A549 (cell line): ENCODE data around the gene PTBP2.

Source experiments
- EP300 ChIP-seq, 2 experiments: fragments of >200 bp; sonication (Bioruptor Twin); formaldehyde crosslinking; IDR thresholded peaks; 2 replicates in 1 of 2; 3 replicates in 1 of 2; pipeline ENCODE4 v1.6.1; 2016 to 2017
- FOSB ChIP-seq: fragments of 250-450 bp; sonication (Bioruptor Pico); IDR thresholded peaks from 2 replicates; pipeline ENCODE4 v1.5.0; 2020; ENCODE audit warnings: mild to moderate bottlenecking, moderate library complexity
- FOSL2 ChIP-seq, 2 experiments: fragments of 450-650 bp in 1 of 2; fragments of >200 bp in 1 of 2; sonication (Bioruptor Twin) in 1 of 2; formaldehyde crosslinking; IDR thresholded peaks; 2 replicates each; pipeline versions ENCODE4 v1.5.0 to v1.6.1; 2016 to 2020; ENCODE audit warnings: mild to moderate bottlenecking in 1 of 2, moderate library complexity in 1 of 2
- HOXB13 ChIP-seq: fragments of 250-450 bp; sonication (Bioruptor Pico); IDR thresholded peaks from 2 replicates; pipeline ENCODE4 v1.5.0; 2020; ENCODE audit warnings: low read depth, mild to moderate bottlenecking, moderate library complexity
- NFE2L2 ChIP-seq: fragments of 150-350 bp; conservative IDR thresholded peaks from 2 replicates; pipeline ENCODE4 v1.6.1; 2014; ENCODE audit warnings: low read length
- POLR2A ChIP-seq: IDR thresholded peaks from 2 replicates; pipeline ENCODE4 v1.6.1; 2012; ENCODE audit warnings: mild to moderate bottlenecking, low read length
- RNF2 ChIP-seq: fragments of 200-600 bp; sonication (generic); IDR thresholded peaks from 2 replicates; pipeline ENCODE4 v1.6.1; 2016; ENCODE audit warnings: low read depth, mild to moderate bottlenecking, antibody characterized with exemption, moderate library complexity, borderline replicate concordance
- TF ChIP-seq, protein P1 (sequence below): fragments of >200 bp; sonication (Bioruptor Twin); formaldehyde crosslinking; IDR thresholded peaks from 3 replicates; pipeline ENCODE4 v1.5.1; 2016

DNA sequence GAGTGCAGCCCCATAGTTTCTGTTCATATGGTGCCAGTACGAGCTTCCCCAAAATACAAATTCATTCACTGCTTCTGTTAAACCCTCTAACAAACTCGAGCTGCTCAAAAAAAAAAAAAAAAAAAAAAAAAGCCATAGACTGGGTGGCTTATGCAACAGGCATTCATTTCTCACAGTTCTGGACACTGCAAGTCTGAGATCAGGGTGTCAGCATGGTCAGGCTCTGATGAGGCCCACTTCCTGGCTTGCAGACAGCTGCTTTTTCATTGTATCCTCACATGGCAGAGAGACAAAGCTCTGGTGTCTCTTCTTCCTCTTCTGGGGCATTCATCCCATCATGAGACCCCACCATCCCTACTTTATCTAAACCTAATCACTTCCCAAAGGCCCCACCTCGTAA lies 121.6 kb downstream of the PTBP2 start:
- no peak for TF ChIP-seq HOXB13 (CRISPR knock-in tag)
- TF ChIP-seq RNF2: no peak
- TF ChIP-seq, protein P1, sequence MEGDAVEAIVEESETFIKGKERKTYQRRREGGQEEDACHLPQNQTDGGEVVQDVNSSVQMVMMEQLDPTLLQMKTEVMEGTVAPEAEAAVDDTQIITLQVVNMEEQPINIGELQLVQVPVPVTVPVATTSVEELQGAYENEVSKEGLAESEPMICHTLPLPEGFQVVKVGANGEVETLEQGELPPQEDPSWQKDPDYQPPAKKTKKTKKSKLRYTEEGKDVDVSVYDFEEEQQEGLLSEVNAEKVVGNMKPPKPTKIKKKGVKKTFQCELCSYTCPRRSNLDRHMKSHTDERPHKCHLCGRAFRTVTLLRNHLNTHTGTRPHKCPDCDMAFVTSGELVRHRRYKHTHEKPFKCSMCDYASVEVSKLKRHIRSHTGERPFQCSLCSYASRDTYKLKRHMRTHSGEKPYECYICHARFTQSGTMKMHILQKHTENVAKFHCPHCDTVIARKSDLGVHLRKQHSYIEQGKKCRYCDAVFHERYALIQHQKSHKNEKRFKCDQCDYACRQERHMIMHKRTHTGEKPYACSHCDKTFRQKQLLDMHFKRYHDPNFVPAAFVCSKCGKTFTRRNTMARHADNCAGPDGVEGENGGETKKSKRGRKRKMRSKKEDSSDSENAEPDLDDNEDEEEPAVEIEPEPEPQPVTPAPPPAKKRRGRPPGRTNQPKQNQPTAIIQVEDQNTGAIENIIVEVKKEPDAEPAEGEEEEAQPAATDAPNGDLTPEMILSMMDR: no peak
- TF ChIP-seq POLR2A: no peak
- TF ChIP-seq FOSB: no peak
- TF ChIP-seq NFE2L2: no peak
- TF ChIP-seq EP300 (IDR thresholded peaks at IDR 0.05): no peak
- TF ChIP-seq FOSL2 (IDR thresholded peaks at IDR 0.05): no peak
- TF ChIP-seq FOSL2 (CRISPR knock-in tag; IDR thresholded peaks at IDR 0.05): no peak
